RPMI7951 (cell line): ENCODE data around the gene TCAF1. TPM values are rescaled to one million over a fixed set of nuclear protein-coding genes. Genes with fewer than 3 reads are reported as not detected.

ENCODE experiments used
- DNase-seq: peaks from one replicate; pipeline ENCODE4 v3.0.0-alpha.2; 2012; ENCODE audit warnings: low read depth
- total RNA-seq: library from RNA; depleted of rRNA; stranded (reverse); fragments of >200 nt; shearing (Covaris generic); gene quantifications from 2 replicates; pipeline ENCODE4 v1.2.3, GENCODE V29; 2014; rRNA removed

Gene TCAF1
- 29.3 and 35.6 TPM in 2 replicates for total RNA-seq

GRCh38 chr7:143901668-143902331 is at the start of gene TCAF1:
Gene TCAF1, minus strand, starts transcription at chr7:143902176. Its CDS starts 25,568 bp downstream, at chr7:143876608.
- peak; percentile 93 for DNase-seq

GRCh38 chr7:143948733-143949132 is 46.8 kb upstream of the TCAF1 start:
- no peak for DNase-seq

DNA sequence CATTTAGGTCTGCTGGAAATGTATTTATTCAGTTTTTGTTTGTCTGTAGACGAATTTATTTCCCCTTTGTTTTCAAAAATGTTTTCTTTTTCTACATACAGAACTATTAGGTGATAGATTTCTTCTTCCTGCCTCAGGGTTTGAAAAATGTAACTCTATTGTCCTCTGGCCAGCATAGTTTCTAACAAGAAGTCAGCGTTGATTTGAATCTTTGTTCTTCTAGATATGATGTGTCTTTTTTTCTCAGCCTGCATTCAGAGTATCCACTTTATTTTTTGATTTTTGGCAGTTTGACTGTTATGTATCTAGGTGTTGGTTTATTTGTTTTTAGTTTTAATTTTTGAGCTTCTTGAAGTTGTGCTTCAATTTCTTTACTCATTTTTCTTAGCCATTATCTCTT is 45.1 kb upstream of the TCAF1 start:
- DNase-seq = no peak

- no peak for DNase-seq
These were observed 43.4 kb upstream of the TCAF1 start for GRCh38 chr7:143945423-143945822.

DNA sequence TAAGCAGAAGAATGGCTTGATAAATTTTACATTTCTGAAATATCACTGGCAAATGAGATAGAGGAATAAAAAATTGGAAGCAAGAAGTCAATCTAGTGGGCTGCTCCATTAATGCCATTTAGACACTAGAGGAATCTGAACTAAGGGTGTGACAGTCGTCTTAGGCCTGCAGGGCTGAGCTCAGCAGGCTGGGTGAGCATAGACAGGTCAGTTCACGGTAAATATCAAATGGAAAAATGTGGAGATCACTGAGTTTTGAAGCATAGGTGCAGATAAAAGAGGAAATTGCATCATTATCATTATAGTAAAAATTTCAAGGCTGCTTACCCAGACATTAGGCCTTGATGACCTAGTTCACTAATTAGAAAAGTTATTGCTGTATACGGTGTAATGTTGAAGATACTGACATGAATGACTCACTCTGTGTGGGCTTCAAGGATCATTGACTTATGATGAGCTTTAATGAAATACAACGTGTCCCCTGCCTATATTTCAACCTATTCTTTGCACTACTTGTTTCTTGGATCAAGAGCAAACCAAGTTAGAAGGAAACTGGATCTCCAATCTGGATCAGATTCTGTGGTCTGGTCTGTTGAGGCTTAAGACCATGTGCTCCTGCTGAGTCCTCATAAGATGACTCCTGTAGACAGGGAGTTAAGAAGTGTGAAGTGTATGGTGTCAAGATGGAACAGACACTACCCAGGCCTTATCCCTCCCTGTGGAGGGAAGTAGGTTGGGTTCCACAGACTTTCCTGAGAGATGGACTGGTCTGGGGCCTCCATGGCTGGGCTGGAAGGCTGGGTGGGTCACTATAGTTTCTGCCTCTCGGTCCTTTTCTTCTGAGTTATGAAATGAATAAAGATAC is 36.6 kb upstream of the TCAF1 start:
- DNase-seq = no peak

- DNase-seq = no peak
These were observed 34.4 kb upstream of the TCAF1 start for GRCh38 chr7:143936087-143937009.

GRCh38 chr7:143934526-143935325 is 32.8 kb upstream of the TCAF1 start, which contains the start of gene OR2F2:
Gene OR2F2, plus strand, starts transcription at chr7:143935233. Its CDS starts 0 bp downstream, at chr7:143935233.
- no peak for DNase-seq

DNA sequence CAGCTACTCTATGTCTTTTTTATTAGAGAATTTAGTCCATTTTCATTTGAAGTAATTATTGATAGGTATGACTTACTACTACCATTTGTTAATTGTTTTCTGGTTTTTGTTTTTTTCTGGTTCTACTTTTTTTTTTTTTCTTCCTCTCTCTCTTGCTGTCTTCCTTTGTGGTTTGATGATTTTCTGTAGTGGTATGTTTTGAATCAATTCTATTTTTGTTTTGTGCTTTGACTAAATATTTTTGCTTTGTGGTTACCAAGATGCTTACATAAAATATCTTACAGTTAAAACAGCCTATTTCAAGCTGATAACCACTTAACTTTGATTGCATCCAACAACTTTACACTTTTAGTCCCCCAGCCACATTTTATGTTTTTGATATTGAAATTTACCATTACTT is 29.8 kb upstream of the TCAF1 start:
- DNase-seq = no peak

GRCh38 chr7:143929224-143929920 is 27.4 kb upstream of the TCAF1 start:
- DNase-seq = no peak

DNA sequence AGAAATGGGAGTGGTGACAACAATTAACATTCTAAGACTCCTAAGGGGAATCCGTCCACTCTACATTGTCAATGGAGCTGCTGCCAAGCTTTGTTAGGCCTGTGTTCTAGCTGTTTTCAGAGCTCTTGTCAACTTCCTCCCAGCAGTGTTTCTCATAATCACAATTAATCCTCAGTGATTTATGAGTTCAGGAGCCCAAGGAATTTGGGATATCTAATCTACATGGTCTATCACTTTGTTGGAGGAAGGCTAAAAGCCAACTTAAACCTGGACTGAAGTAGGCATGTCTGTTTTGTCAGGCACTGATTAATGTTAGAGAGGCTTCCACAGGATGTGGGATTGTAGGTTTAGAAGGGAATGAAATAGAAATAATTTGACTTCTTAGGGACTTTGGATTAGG is 22.9 kb upstream of the TCAF1 start:
- no peak for DNase-seq

DNA sequence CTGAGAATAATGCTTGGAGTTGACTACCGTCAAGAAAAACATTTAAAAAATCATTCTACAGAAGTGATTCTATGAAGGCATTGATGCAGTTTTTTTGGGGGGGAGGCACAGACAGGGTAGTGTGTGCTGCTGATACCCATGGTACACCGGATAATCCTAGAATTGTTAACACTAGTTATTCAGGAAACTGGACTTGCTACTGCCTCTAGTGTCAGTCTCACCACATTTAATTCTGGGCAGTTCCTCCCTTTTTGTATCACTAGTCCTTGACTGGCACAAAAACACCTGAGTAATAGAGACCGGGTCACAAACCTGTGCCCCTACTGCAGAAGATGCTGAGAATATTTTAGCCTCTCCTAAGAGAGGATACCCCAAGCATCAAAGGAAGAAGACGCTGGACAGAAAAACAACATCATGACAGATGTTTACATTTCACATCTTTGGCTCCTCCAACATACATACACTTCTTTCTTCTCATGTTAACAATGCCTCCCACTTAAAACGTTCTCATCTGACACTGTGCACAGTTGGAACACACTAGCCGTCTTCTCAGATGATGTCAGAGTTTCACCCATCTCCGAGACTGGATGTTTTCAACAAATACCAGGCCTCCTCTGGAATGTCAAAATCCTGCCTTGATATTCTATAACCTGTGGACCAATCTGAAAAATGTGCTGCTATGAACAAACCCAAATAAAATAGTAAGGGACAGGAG is 13.1 kb upstream of the TCAF1 start:
- no peak for DNase-seq

DNA sequence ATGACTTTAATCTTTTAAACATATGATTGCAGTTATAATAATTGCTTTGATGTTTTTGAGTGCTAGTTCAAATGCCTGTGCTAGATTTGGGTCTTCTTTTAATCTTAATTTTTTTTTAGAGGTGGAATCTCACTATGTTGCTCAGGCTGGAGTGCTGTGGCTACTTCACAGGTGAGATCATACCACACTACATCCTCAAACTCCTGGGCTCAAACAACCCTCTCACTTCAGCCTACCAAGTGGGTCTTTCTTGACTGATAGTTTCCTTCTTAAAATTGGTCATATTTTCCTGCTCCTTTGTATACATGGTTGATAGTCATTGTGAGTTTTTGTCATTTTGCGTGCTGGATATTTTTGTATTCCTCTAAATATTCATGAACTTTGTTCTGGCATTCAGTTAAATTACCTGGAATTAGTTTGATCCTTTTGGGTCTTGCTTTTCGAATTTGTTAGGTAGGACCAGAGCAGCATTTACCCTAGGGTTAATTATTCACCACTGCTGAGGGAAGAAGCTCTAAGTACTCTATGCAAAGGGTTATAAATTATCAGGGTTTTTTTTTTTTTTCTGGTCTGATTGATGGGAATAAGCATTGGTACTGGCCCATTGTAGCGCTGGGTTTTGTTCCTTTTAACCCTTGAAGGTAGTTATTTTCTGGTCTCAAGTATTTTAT is 12.1 kb upstream of the TCAF1 start:
- DNase-seq = no peak

DNA sequence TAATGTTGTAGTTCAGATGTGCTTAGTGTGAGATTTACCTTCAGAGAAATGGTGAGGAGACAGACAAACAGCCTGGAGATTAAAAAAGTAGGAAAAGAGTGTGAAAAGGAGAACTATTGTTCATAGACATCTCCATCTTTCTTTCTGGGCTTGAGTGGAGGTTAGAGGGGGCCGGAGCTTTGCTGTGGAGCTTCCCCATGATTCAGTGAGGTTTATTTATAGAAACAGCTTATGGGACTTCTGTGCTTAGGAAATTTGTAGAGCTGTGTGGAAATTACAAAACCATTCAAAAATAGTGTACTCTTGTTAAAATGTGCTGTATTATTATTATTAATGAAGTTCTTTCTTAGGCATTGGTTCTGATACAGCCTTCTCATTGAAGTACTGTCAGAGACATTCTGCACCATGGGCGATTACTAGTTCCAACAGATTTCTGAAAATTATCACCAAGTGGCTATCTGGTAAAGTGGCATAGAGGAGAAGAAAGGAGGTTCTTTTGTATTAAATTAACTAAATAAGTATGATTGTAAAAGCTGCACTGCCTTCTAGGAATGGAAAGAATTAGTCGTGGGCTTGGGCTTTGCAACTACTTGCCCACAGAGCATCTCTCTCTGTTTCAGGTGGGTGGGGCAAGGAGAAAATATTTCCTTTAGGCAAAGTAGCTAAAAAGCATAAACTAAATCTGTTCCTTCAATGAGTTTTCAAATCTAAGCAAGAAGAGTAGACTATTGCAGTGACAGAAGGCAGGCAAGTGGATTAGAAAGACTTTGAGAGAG is 8.7 kb upstream of the TCAF1 start:
- no peak for DNase-seq

- DNase-seq = no peak
These were observed 7.9 kb upstream of the TCAF1 start for GRCh38 chr7:143909863-143910262.

DNA sequence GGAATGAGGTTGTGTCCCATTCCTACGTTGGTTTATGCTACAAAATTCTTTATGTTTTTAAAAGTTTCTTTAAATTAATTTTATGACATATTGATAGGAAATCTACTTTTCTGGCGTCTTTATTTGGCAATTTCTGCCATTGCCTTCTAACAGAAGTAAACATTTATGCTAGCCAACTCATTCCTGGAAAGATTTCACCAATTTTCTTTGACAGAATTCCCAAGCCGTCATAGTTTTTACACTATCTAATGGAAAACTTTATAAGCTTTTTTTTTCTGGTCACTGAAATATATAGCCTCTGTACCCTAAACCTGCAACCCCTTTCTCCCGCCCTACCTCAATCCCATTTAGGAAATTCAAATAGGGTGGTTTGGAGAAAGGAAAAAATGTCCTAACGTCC is 6.1 kb upstream of the TCAF1 start:
- DNase-seq = no peak

DNA sequence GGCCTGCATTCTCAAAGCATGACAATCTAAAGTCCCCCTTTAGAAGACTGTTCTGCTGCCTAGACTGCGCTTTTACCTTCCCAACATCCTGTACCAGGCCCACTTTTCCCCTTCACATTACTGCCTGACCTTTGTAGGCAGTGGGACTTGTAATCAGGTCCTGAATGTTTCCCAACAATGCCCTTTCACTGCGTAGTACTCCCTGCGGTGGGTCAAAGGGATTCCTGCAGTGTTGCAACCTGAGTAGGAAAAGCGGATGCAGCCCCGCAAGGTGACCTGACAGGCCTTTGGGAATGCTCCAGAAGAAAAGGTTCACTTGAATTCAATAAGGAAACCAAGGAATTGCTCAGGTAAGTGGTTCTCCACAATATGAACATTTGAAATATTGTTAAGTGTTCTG is 4.9 kb upstream of the TCAF1 start:
- DNase-seq = no peak

DNA sequence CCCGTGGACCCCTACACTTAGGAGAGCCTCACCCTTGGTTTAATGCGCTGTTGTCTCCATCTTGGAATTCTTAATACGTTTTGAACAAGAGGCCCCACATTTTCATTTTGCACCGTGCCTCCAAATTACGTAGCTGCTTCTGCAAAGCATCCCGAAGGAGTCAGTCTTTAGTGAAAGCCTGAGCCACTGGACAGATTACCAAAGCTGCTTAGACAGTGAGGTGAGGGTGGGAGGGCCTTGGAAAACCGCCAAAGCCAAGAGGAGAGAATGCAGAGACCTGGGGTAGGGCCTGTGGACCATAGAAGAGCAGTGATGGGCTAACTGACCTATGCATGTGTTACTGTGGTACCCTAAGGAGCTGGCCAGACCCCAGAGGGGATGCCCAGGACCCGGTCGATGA is 4.2 kb upstream of the TCAF1 start:
- no peak for DNase-seq

DNA sequence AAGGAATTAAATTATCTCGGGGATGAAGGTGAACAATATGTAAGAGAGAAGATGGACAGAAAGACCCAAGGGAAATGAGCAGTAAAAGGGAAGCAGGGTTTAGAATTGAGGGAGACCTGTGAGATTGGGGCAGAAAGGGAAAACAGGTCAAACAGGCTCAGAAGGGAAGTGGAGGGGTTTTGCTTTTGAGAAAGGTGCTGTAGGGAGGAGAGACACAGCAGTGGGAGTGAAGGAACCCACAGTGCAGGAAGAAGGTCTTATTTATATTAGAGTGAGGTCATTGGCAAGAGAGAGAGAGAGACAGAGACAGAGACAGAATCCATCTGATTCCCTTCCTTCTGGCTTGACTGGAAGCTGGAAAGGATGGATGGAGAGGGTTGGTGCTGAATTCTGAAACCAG is 3.5 kb upstream of the TCAF1 start:
- no peak for DNase-seq
